ENCODE data around the gene CAV3.

The CAV3 gene

DNA sequence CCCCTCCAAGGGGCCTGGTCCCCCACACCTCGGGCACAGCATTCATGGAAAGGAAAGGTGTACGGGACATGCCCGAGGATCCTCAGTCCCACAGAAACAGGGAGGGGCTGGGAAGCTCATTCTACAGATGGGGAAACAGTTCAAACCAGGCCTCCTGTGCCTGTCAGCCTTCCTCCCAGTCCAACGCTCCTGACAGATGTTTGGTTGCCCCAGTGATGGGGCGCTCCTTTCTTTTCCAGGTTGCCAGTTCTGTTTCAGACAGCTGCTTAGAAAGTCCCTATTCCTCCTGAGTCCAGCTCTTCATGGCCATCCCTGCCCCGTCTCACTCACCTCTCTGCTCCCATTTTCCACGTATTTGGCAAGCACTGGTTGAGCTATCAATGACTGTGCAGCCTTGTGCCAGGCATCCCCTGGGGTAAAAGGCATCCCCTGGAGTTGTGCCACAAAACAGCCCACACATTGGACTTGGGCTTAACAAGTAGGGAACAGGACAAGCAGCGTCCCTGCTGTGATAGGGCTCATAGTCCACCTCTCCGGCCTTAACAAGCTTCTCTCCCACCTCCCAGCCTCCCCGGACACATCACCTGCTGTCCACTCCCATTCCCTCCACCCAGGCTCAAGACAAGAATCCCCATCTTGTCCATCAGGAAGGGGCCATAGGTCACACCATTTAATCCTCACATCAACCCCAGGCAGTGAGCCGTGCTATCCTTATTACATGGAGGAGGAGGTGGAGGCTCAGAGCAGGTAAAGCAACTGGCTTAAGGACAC lies 29.2 kb downstream of the CAV3 start:
- no peak for DNase-seq

GRCh38 chr3:8764528-8764927 lies 30.9 kb downstream of the CAV3 start:
- no peak for DNase-seq

- DNase-seq = no peak
Observed at GRCh38 chr3:8765528-8765927, 31.9 kb downstream of the CAV3 start.

- DNase-seq = no peak
Observed at GRCh38 chr3:8766148-8766547, 32.5 kb downstream of the CAV3 start.

DNA sequence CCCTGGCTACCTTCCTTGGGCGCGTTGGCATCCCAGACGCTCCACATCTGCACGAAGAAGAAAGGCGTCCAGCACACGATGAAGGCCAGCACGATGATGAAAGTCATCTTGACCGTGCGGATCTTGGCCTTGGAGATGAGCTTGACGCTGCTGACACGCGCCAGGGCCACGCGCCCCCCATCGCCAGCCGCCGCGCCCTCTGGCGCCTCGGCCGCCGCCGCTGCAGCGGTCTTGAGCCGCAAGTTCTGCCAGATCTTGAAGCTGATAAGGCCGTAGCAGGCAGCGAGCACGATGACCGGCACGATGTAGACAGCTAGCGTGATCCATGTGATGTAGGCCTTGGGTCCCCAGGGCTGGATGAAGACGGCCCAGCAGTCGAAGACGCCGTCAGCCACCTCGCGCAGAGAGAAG lies 33.7 kb downstream of the CAV3 start:
- DNase-seq = no peak

DNA sequence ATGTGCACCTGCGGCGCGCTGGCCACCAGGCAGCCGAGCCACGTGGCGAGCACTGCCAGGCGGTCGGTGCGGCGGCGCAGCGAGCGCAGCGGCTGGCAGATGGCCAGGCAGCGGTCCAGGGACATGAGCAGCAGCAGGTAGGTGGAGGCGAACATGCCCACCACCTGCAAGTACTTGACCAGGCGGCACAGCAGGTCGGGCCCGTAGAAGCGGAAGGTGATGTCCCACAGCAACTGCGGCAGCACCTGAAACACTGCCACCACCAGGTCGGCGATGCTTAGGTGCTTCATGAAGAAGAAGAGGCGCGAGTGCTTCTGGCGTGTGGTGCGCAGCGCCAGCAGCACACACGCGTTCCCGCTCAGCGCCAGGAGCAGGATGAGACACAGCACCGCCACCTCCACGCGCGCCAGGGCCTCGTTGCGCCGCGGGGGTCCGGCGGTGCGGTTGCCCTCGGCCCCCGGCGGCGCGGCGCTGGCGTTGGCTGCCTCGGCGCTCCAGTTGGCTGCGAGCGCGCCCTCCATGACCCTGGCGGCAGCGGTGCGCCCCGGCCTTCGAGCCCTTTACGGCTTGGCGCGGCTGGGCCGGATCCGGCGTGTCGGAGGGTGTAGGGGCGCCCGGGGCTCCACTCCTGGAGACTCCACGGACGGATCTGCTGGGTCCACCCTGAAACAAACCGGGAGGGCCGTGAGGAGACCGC lies 34.2 kb downstream of the CAV3 start:
- DNase-seq = peak; percentile 11

- DNase-seq = no peak
Observed at GRCh38 chr3:8768364-8769087, 34.9 kb downstream of the CAV3 start.

- DNase-seq = peak; percentile 47
Observed at GRCh38 chr3:8769088-8769822, 35.7 kb downstream of the CAV3 start, which contains the start of gene OXTR. Gene OXTR, minus strand, starts transcription at chr3:8769613. Its CDS starts 1,426 bp downstream, at chr3:8768187.

GRCh38 chr3:8773941-8774542 lies 40.4 kb downstream of the CAV3 start:
- no peak for DNase-seq

DNA sequence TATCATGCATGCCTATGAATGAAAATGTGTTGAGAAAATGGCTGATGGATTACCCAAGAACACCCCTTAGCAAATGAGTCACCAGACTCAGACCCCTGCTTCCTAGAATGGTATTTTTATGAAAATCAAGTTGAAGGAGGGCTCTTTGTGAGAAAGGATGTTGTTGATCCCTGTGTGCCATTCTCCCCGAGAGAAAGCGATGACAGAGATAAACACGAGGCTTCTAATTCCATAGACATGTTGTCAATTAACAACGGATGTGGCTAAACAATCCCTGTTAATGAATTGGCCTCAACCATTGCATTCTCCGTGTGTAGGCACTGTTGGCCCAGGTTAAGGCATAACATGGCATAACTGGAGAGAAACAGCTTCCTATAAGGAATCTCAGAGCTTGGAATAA lies 41.6 kb downstream of the CAV3 start:
- no peak for DNase-seq

DNA sequence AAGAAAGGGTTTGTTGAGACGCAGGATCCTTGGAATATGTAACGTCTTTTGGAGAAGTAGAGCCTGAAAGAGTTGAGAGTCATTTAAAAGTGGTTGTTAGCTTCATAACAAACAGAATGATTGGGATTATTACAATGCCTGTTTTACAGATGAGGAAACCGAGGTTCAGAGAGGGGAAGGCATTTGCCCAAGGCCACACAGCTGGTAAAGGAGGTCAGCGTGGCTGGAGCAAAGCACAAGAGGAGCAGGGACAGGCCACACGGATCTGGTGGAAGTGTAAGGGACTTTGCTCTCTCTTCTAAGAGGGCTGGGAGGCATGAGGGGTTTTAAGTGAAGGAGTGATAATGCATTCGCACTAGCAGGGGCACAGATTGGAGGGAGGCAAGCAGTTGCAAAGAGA lies 42.0 kb downstream of the CAV3 start:
- no peak for DNase-seq

GRCh38 chr3:8776406-8776805 lies 42.8 kb downstream of the CAV3 start:
- DNase-seq = no peak

DNA sequence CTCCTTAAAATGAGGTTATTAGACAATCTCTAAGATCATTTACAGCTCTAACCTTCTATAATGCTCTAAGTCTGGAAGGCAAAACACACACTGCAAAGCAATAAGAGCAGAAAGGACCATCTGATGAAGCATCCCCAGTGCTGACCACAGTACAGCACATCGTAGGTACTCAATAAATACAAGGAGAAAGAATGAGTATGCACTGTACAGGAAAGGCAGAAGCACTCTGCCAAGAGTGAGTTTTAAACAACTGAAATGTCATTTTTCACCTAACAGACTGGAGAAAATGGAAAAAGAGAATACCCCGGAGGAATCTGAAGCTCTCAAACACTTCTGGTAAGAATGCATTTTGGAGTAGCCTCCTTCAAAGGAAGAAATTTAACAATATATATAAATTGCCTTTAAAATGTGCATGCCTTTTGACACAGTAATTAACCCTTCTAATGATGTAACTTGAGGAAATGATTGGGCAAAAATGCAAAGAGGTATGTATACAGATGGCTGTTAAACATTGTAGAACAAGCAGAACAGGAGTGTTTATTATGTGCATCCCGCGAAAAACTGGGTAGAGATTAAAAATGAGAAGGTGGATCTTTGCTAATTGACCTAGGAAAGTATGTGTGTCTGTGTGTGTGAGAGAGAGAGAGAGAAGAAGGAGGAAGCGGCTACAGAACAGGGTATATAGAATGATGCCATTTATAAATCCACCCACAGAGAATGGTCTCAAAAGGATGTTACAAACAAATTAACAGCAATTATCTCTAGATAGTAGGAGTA lies 43.8 kb downstream of the CAV3 start:
- no peak for DNase-seq

DNA sequence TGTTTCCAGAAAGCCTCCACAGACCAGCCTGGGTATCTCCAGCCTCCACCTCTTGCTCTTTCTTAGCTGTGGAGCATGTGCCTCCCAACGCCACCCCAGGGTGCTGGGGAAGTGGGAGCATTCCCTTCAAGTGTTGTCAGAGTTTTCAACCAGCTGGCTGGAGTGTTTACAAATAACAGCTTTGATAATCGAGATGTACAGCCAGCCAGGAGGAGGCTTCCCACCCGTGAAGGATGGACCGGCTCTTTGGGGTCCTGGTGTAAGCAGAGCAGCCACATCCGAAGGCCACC lies 44.3 kb downstream of the CAV3 start:
- DNase-seq = no peak

DNA sequence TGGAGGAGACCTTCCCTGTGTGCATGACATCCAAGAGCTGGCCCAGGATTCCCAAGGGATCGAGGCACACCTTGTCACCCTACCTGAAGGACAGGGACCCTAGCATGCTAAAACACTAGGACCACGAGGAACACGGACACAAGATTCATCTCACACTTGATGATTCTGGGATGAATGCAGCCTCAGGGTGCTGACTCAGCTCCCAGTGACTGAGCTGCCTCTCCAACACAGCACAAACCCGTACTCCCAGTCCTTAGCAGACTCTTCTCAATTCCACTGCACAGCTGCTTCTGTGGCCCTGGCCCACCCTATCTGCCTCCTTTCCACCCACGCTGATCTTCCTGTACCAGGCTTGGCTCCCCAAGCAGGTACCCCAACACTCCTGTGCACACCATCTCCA lies 44.9 kb downstream of the CAV3 start:
- no peak for DNase-seq

DNA sequence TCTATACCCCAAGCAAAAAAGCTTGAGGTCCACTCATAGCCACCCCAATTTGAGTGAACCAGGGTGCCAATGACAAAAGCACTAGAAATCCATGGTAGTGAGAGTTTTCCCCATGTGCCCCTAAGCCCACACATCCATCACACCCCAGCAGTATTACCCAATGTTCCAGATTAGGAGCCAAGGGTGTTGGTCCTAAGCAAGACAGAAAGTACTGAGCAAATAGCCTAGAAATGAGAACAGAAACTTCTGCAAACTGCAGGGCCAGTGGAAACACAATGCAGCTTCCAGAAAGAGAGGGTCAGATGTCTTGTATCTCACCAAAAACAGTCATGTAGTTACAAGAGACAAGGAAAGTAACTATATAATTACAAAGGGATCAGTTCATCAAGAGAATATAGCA lies 46.7 kb downstream of the CAV3 start:
- no peak for DNase-seq

GRCh38 chr3:8784676-8785435 lies 51.3 kb downstream of the CAV3 start:
- DNase-seq = no peak

DNA sequence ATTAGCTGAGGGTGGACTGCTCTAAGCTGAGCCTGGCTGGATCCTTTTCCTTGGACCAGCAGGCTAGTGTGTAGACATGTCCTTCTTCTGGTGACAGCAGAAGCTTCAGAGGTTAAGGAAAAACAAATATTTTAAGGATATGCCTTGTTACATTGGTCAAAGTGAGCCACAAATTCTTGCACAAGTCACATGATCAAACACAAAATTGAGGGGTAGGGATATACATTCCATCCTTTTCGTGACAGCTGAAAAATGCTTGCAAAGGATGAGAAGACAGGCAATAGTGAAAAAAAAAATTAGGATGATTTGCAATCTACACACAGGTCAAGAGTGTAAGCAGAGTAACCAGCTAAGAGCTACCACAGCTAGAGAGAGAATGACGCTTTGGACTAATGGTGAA lies 56.9 kb downstream of the CAV3 start:
- no peak for DNase-seq

GRCh38 chr3:8793242-8793641 lies 59.6 kb downstream of the CAV3 start:
- no peak for DNase-seq

DNA sequence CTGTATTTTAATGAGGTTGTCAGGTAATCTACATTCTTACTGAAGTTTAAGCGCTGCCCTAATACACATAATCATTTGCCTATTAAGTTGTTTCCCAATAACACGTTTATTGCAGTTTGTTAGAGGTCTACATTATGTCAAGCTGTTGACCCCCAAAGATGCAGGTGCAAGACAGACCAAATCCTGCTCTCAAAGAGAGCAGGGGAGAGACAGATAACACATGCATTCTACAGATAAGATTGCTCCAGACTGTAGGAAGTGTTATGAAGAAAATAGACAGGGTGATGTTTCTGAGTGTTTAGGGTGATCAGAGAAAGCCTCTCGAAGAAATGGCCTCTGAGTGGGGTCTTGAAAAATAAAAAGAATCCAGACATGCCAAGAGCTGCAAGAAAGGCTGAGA lies 60.6 kb downstream of the CAV3 start:
- DNase-seq = no peak

Data from hematopoietic multipotent progenitor cell treated with erythropoietin and hydrocortisone succinate and interleukin-3 and kit ligand, for 8 days (in vitro differentiated cells).